ENCODE data around the gene PTBP2. TPM values are rescaled to one million over a fixed set of nuclear protein-coding genes. Genes with fewer than 3 reads are reported as not detected.

Gene PTBP2
- total RNA-seq, 1 donor from 2014 or later: 8.1 TPM

DNA sequence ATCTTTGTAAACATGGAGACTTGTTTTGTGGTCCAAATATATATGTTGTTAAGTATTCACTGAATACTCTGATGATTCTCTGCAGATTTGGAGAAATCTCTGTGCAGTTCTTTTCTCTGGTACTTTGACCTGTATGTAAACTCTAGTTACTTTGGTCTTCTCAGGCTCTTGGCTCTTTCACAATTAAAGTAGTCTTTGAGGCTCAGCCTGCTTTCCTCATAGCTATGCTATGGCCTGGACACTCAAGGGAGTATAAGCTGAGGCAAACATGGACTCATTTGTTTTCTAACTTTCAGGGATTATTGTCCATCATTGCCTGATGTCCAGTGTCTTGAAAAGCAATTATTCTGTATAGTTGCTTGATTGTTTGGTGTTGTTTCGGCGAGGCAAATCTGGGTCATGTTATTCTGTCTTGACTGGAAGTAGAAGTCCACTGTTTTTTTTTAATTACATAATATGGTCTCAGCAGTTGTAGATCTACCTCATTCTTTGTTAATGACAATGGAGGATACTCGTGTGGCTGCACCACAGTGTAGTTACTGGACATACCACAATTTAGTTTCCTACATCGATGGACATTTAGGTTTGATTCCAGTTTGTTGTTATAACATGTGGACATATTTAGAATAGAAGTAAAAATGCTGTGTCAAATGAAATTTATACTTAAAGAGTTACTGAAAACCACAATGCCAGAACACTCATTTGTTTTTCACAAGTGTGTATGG lies 9.2 kb downstream of the PTBP2 start:
- no peak for DNase-seq (ENCODE audit: low read depth)
- no peak for TF ChIP-seq CTCF (IDR thresholded peaks at IDR 0.05; ENCODE audit: insufficient read depth, low read length, poor library complexity, severe bottlenecking)
- H3K36me3 ChIP-seq (ENCODE audit: control insufficient read depth, insufficient read depth, low read length): no peaks in the 10 kb centered on the region
- no peak overlapping the region for H3K4me3 ChIP-seq (ENCODE audit: low read depth, low read length)
- no peaks in the 10 kb centered on the region for H3K27me3 ChIP-seq (ENCODE audit: control insufficient read depth, insufficient read depth, low read length)

DNA sequence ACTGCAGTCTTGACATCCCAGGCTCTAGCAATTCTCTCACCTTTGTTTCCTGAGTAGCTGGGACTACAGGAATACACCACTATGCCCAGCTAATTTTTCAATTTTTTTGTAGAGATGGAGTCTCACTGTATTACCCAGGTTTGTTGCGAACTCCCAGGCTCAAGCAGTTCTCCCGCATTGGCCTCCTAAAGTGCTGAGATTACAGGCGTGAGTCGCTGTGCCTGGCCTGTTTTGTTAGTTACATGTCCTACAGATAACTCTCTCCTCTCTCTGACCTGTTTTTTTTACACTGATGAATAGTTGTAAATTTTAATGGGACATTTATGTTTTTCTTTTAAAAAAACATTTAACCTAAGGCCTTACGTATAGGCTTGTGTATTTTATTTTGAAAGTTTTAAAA lies 19.8 kb downstream of the PTBP2 start:
- no peak for DNase-seq (ENCODE audit: low read depth)
- TF ChIP-seq CTCF (IDR thresholded peaks at IDR 0.05; ENCODE audit: insufficient read depth, low read length, poor library complexity, severe bottlenecking): no peak
- Histone ChIP-seq H3K27me3 (ENCODE audit: control insufficient read depth, insufficient read depth, low read length) (no peaks in the 10 kb centered on the region), H3K4me3 (ENCODE audit: low read depth, low read length) (no peak overlapping the region), H3K36me3 (ENCODE audit: control insufficient read depth, insufficient read depth, low read length) (no peaks in the 10 kb centered on the region)

DNA sequence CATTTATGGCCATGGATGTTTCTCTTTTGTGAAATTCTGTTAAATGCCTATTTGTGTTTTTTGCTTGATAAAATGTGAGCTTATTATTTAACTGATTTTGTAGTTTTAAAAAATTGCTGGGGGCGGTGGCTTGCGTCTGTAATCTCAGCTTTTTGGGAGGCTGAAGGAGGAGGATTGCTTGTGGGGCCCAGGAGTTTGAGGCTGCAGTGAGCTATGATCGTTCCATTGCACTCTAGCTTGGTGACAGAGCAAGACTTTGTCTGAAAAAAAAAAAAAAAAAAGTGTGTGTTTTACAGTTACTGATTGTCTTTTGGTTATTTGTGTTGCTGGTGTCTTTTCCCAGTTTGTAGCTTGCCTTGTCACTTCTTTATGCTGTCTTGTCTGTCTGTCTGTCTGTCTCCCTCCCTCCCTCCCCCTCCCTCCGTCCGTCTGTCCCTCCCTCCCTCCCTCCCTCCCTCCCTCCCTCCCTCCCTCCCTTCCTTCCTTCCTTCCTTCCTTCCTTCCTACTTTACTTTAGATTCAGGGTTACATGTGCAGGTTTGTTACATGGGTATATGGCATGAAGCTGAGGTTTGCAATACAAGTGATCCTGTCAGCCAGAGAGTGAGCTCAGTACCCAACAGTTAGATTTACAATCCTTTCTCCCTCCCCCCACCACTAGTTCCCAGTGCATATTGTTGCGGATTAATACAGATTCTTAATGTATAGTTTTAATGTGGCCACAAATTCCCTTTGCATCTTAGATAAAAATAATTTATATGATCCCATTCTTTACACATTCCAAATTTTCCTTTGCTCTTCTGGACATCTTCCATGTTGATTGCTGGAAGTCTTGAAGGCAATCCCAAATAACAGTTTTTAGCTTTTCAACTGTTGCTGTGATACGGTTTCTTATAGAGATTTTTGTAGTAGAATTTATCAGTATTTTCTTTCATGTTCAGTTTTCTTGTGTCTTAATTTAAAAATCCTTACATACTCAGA lies 25.1 kb downstream of the PTBP2 start:
- no peaks in the 10 kb centered on the region for H3K27me3 ChIP-seq (ENCODE audit: control insufficient read depth, insufficient read depth, low read length)
- no peaks in the 10 kb centered on the region for H3K36me3 ChIP-seq (ENCODE audit: control insufficient read depth, insufficient read depth, low read length)
- DNase-seq (ENCODE audit: low read depth): no peak
- H3K4me3 ChIP-seq (ENCODE audit: low read depth, low read length): no peak overlapping the region
- no peak for TF ChIP-seq CTCF (IDR thresholded peaks at IDR 0.05; ENCODE audit: insufficient read depth, low read length, poor library complexity, severe bottlenecking)

DNA sequence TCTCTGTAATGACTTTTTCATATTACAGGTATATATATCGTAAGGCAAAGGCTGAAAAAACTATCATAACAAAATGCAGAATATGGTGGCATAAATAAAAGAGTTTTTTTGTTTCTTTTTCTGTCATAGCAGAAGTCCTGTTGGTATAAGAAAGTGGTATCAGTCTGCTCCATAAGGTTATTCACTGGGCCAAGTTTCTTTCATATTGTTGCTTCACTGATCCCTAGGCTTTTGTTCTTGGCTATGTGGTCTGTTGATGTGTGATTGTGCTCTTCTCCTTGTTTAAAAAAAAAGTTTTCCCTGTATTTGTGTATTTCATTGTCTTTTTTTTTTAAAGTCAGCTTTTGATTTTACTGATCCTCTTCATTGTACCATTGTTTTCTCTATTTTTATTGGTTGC lies 26.0 kb downstream of the PTBP2 start:
- no peak for DNase-seq (ENCODE audit: low read depth)
- Histone ChIP-seq H3K36me3 (ENCODE audit: control insufficient read depth, insufficient read depth, low read length) (no peaks in the 10 kb centered on the region), H3K27me3 (ENCODE audit: control insufficient read depth, insufficient read depth, low read length) (no peaks in the 10 kb centered on the region), H3K4me3 (ENCODE audit: low read depth, low read length) (no peak overlapping the region)
- no peak for TF ChIP-seq CTCF (IDR thresholded peaks at IDR 0.05; ENCODE audit: insufficient read depth, low read length, poor library complexity, severe bottlenecking)

GRCh38 chr1:96748078-96748477 lies 26.5 kb downstream of the PTBP2 start:
- DNase-seq (ENCODE audit: low read depth): no peak
- H3K4me3 ChIP-seq (ENCODE audit: low read depth, low read length): no peak overlapping the region
- no peak for TF ChIP-seq CTCF (IDR thresholded peaks at IDR 0.05; ENCODE audit: insufficient read depth, low read length, poor library complexity, severe bottlenecking)
- H3K27me3 ChIP-seq (ENCODE audit: control insufficient read depth, insufficient read depth, low read length): no peaks in the 10 kb centered on the region
- no peaks in the 10 kb centered on the region for H3K36me3 ChIP-seq (ENCODE audit: control insufficient read depth, insufficient read depth, low read length)

Measured in kidney epithelial cell (primary cell).